ENCODE measurements around the gene SNTB2. TPM values are rescaled to one million over a fixed set of nuclear protein-coding genes. Genes with fewer than 3 reads are reported as not detected.
A peak's percentile ranks its signal among the peaks of the same experiment; 100 is the strongest.

The SNTB2 gene
- total and polyA plus RNA-seq, 9 of the 15 experiments (the other 6 are each of a cell fraction or from before 2014, with no cell fraction given): 1.2 to 13.7 (median 5.7) TPM

- POLR2A ChIA-PET: interaction anchor here (0.5 kb wide), 1 partner anchor 30 kb away, joined by 3 read pairs; no protein-coding TSS in a partner anchor
- WGBS (ENCODE audit: insufficient coverage, low coverage, missing lambda C conversion rate): no CpG with 5 or more reads among the region's 6 CpGs
These were observed 161.3 kb downstream of the SNTB2 start for GRCh38 chr16:69348222-69348621.

More at GRCh38 chr16:69348222-69348621, 161.3 kb downstream of the SNTB2 start:
- in situ Hi-C loops (cut with MboI) (no loop called here), intact Hi-C loops (cut with micrococcal nuclease) (no loop called here)
- Histone ChIP-seq H3K4me1 (replicated peaks in 1 of 2; ENCODE audit: control insufficient read depth in 2 of 2, insufficient read depth in 2 of 2, low read length in 2 of 2) (no peaks in the 10 kb centered on the region; a peak in 1 of 5 replicates), H3K27me3 (ENCODE audit: control insufficient read depth in 2 of 2, insufficient read depth in 2 of 2, low read length in 2 of 2) (no peaks in the 10 kb centered on the region), H3K9me3 (replicated peaks; ENCODE audit: control insufficient read depth, insufficient read depth, low read depth, low read length) (no peaks in the 10 kb centered on the region), H3K9me1 (ENCODE audit: control insufficient read depth, insufficient read depth, low read length) (no peaks in the 10 kb centered on the region), H3K79me2 (ENCODE audit: control insufficient read depth, insufficient read depth, low read length) (no peaks in the 10 kb centered on the region; the same call in 2 of the 3 replicates), H3K27ac (ENCODE audit: extremely low read depth, low read depth, low read length) (no peak overlapping the region), H3K9ac (ENCODE audit: insufficient read depth in 1 of 2, low read depth in 2 of 2, low read length in 2 of 2) (no peak overlapping the region), H4K20me1 (replicated peaks; ENCODE audit: control insufficient read depth, insufficient read depth, low read length) (peaks cover 4% of the 10 kb centered on the region; the same call in 1 of the 2 replicates), H3K36me3 (ENCODE audit: control insufficient read depth, insufficient read depth, low read length) (peaks cover 19% of the 10 kb centered on the region), H3K4me2 (ENCODE audit: insufficient read depth, low read length) (no peak overlapping the region), H2AFZ (ENCODE audit: low read depth, low read length) (no peak overlapping the region), H3K4me3 (no peak overlapping the region)
- peak; percentile 42 to 52 (median 46) for DNase-seq (ENCODE audit: extremely low read depth in 1 of 4, low spot score in 3 of 4)
- BruUV-seq (replicated peaks): no TSS peak
- no peak for FAIRE-seq
- ATAC-seq: peak; percentile 69
- CTCF ChIA-PET (ENCODE audit: low intra/inter-chr PET ratio): no interaction called here
- TF ChIP-seq JUND (IDR thresholded peaks at IDR 0.05; ENCODE audit: borderline replicate concordance, low read depth, low read length) (peak; percentile 33; the same call in 1 of the 2 replicates), JUND (tag; IDR thresholded peaks at IDR 0.05; ENCODE audit: borderline replicate concordance, low read depth, low read length) (no peak), FOSL1 (tag; conservative IDR thresholded peaks at IDR 0.05) (0 out of 2 replicates have a peak, but pooled peaks have one; percentile 36), VEZF1 (CRISPR knock-in tag; IDR thresholded peaks at IDR 0.05) (peak; percentile 33; the same call in 1 of the 2 replicates), ZHX1 (conservative IDR thresholded peaks at IDR 0.05; ENCODE audit: low read length) (no peak)

Measured in K562 (cell line).